ENCODE results near the gene PCYT2.

DNA sequence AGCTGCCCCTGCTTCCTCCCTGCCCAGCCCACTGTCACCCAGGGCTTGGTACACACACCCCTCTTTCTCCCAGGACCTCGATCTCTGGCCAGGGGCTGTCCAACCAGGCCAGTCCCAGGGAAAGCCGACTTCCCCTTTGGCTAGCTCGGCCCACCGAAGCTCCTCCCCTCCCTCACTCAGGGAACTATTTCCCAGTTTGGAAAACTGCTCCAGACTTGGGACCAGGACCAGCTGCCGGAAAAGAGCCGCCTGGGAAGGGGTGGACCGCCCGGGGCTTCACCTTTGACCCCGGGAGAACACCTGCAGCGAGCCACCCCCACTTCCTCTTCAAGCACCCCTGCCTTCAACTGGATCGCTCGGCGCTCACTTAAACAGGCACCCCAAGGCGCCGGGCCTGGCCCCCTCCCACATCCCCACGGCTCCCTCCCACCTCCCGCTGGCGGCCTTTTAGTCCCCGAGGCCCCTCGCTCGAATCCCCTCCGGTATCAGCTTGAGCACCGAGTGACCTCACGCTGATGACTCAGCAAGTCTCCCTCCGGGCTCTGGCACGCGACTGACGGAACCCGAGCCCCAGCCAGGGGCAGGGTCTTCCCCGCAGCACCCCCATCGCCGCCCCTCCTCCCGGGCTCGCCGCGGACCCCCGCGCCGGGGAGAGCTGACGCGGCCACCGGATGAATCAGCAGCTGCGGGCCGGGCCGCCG, 15.4 kb upstream of the PCYT2 start:
- TF ChIP-seq POLR2A (IDR thresholded peaks at IDR 0.05; ENCODE audit: low read depth, low read length), result no peak
- no peak for TF ChIP-seq POLR2AphosphoS5 (IDR thresholded peaks at IDR 0.05; ENCODE audit: low read depth, low read length)

Measured in GM12891 (cell line).